ENCODE data around the gene VARS2.
"Not testable (repeated sequence)": the region's sequence is repeated elsewhere in the genome, so short reads cannot be mapped to it uniquely, and the experiment has no call there.

VARS2 gene

GRCh38 chr6:30914076-30914853 is at the start of gene VARS2:
Gene VARS2 (plus strand): TSS chr6:30914238. CDS start chr6:30914837, 599 bp downstream.
- peak; percentile 55 for TF ChIP-seq CTCF (IDR thresholded peaks at IDR 0.05; ENCODE audit: control insufficient read depth, insufficient read depth, low read depth, low read length, missing control alignments)
- peak within 1 kb of the TSS; percentile 46 for H3K4me3 ChIP-seq (ENCODE audit: control insufficient read depth, low read depth, low read length)
- DNase-seq (ENCODE audit: low read depth): peak; percentile 64

DNA sequence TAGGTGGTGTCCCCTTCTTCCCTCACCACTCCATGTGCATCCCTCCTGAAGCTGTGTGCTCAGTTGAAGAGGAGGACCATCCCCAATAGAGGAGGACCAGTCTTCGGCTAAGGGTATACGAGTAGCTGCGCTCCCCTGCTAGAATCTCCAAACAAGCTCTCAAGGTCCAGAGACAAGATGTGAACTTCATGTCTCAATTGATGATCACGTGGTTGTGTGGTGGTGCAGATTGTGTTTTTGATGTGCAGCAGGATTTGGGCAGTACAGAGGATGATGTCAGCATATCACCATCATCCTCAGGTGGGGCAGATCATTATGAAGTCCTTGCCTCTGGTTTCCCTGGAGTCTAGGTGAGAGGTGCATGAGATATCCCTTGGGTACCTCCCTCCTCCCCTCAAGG is 49.7 kb upstream of the VARS2 start:
- TF ChIP-seq CTCF (IDR thresholded peaks at IDR 0.05; ENCODE audit: control insufficient read depth, insufficient read depth, low read depth, low read length, missing control alignments): no peak
- H3K4me3 ChIP-seq (ENCODE audit: control insufficient read depth, low read depth, low read length): no peak overlapping the region
- no peak for DNase-seq (ENCODE audit: low read depth)

- not testable (repeated sequence) for DNase-seq (ENCODE audit: low read depth); H3K4me3 ChIP-seq (ENCODE audit: control insufficient read depth, low read depth, low read length)
These were observed 44.7 kb upstream of the VARS2 start for GRCh38 chr6:30869241-30869749.

DNA sequence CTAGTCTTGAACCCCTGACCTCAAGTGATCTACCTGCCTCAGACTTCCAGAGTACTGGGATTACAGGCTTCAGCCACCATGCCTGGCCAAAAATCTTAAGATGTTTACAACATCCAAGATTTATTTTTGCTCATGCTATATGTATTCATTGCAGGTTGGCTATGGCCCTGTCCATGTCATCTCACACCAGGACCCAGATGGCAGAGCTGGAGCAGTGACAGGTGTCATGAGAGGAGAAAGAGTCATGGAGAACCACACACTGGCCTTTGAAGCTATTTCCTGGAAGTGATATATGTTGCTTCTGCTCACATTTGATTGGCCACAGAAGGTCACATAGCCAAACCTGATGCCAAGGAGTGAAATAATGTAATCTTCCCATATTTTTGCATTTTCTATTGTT is 43.5 kb upstream of the VARS2 start:
- H3K4me3 ChIP-seq (ENCODE audit: control insufficient read depth, low read depth, low read length): no peak overlapping the region
- no peak for DNase-seq (ENCODE audit: low read depth)
- TF ChIP-seq CTCF (IDR thresholded peaks at IDR 0.05; ENCODE audit: control insufficient read depth, insufficient read depth, low read depth, low read length, missing control alignments): no peak

- DNase-seq (ENCODE audit: low read depth): no peak
- no peak overlapping the region for H3K4me3 ChIP-seq (ENCODE audit: control insufficient read depth, low read depth, low read length)
- no peak for TF ChIP-seq CTCF (IDR thresholded peaks at IDR 0.05; ENCODE audit: control insufficient read depth, insufficient read depth, low read depth, low read length, missing control alignments)
These were observed 42.4 kb upstream of the VARS2 start for GRCh38 chr6:30871592-30872183.

DNA sequence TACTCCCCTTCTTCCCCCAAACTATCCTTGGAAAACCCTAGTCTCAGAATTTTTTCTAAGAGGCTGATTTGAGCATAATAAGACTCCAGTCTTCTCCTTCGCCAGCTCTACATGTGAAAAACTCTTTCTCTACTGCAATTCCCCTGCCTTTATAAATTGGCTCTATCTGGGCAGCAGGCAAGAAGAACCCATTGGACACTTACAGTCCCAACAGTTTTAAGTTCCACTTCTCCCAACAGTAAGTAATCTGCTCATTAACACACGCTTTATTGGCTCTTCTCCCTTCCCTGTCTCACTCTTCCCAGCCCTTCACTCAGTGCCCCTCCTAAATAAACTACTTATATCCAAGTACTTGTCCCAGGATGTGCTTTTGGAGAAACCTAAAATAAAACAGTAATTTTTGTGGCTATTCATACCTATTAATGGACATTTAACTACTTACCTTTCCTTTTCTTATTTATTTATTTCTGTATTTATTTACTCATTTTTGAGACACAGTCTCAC is 40.8 kb upstream of the VARS2 start:
- no peak for TF ChIP-seq CTCF (IDR thresholded peaks at IDR 0.05; ENCODE audit: control insufficient read depth, insufficient read depth, low read depth, low read length, missing control alignments)
- no peak overlapping the region for H3K4me3 ChIP-seq (ENCODE audit: control insufficient read depth, low read depth, low read length)
- DNase-seq (ENCODE audit: low read depth): no peak

- not testable (repeated sequence) for DNase-seq (ENCODE audit: low read depth); H3K4me3 ChIP-seq (ENCODE audit: control insufficient read depth, low read depth, low read length)
These were observed 40.2 kb upstream of the VARS2 start for GRCh38 chr6:30873795-30874194.

All from AG09309 (cell line).